HL-60 (cell line): ENCODE data around the gene ITGB5.
"Not testable (repeated sequence)": the region's sequence is repeated elsewhere in the genome, so short reads cannot be mapped to it uniquely, and the experiment has no call there.

Experiments used
- DNase-seq, 2 experiments: peaks; one replicate each; pipeline ENCODE4 v3.0.0-alpha.2; 2010 to 2020; ENCODE audit warnings: low read depth in 1 of 2, low spot score in 1 of 2
- H3K27ac ChIP-seq: fragments of 250-450 bp; sonication (Bioruptor Pico); replicated peaks from 2 replicates; pipeline ENCODE4 v1.5.1; 2020; ENCODE audit warnings: mild to moderate bottlenecking, moderate library complexity
- H3K27me3 ChIP-seq: fragments of 250-450 bp; sonication (Bioruptor Pico); 2 replicates; pipeline ENCODE4 v1.5.1; 2021; ENCODE audit warnings: mild to moderate bottlenecking, moderate library complexity; ENCODE audit not compliant: insufficient read depth, poor library complexity, severe bottlenecking
- H3K4me3 ChIP-seq: replicated peaks from 2 replicates; pipeline ENCODE4 v1.5.1; 2011; ENCODE audit warnings: mild to moderate bottlenecking, control low read depth, low read length; ENCODE audit not compliant: insufficient read depth
- GABPA ChIP-seq: IDR thresholded peaks from 2 replicates; pipeline ENCODE4 v1.6.1; 2012; ENCODE audit warnings: low read depth
- POLR2AphosphoS5 ChIP-seq: IDR thresholded peaks from 2 replicates; pipeline ENCODE4 v1.6.1; 2012; ENCODE audit warnings: low read depth
- REST ChIP-seq: IDR thresholded peaks from 2 replicates; pipeline ENCODE4 v1.6.1; 2012; ENCODE audit warnings: low read depth; ENCODE audit not compliant: insufficient replicate concordance
- SPI1 ChIP-seq: IDR thresholded peaks from 2 replicates; pipeline ENCODE4 v1.6.1; 2012; ENCODE audit warnings: low read depth, mild to moderate bottlenecking, borderline replicate concordance
- TF ChIP-seq, protein P1 (sequence below): IDR thresholded peaks from one replicate; pipeline ENCODE4 v1.5.1; 2011; ENCODE audit warnings: low read length, control low read depth, inconsistent platforms; ENCODE audit not compliant: insufficient read depth

Gene ITGB5

DNA sequence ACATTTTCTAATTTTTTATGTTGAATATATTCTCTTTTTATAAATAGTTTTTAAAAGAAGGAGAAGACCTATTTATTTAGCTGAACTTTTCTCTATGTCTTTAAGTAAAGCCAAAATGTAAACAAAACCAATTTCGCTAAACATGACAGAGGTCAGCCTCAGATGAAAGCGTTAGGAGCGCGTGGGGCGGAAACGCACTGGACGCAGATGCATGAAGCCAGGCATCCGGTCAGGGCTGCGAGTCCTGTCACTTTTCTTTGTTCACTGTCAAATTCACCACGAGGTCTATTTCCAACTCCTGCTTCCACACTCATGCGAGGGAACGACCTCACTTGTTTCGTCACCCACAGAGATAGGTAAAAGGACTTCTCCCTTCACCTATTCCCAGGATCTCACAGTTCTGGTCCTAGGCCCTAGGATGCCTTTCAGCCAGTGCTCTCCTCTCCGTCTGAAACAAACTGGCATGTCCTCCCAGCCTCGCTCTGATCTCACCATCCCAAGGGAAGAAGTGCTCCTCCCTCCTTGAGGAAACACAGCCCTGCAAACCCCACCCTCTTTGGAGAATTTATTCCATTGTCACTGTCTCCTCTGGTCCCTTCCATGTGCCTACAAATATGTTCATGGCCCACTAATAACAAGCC is 57.9 kb downstream of the ITGB5 start:
- TF ChIP-seq POLR2AphosphoS5 (no peak), REST (no peak), SPI1 (no peak), GABPA (no peak)
- TF ChIP-seq, protein P1, sequence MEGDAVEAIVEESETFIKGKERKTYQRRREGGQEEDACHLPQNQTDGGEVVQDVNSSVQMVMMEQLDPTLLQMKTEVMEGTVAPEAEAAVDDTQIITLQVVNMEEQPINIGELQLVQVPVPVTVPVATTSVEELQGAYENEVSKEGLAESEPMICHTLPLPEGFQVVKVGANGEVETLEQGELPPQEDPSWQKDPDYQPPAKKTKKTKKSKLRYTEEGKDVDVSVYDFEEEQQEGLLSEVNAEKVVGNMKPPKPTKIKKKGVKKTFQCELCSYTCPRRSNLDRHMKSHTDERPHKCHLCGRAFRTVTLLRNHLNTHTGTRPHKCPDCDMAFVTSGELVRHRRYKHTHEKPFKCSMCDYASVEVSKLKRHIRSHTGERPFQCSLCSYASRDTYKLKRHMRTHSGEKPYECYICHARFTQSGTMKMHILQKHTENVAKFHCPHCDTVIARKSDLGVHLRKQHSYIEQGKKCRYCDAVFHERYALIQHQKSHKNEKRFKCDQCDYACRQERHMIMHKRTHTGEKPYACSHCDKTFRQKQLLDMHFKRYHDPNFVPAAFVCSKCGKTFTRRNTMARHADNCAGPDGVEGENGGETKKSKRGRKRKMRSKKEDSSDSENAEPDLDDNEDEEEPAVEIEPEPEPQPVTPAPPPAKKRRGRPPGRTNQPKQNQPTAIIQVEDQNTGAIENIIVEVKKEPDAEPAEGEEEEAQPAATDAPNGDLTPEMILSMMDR: no peak
- Histone ChIP-seq H3K27me3 (peaks cover 3% of the 10 kb centered on the region), H3K4me3 (no peak overlapping the region), H3K27ac (no peak overlapping the region)
- no peak for DNase-seq

GRCh38 chr3:124827476-124828206 is 59.5 kb downstream of the ITGB5 start:
- not testable (repeated sequence) for DNase-seq, H3K4me3 ChIP-seq, H3K27me3 ChIP-seq, H3K27ac ChIP-seq

- H3K27ac ChIP-seq: no peak overlapping the region
- no peak for DNase-seq
Observed at GRCh38 chr3:124826703-124827102, 60.5 kb downstream of the ITGB5 start.

More at GRCh38 chr3:124826703-124827102, 60.5 kb downstream of the ITGB5 start:
- H3K4me3 ChIP-seq: no peak overlapping the region
- H3K27me3 ChIP-seq: peaks cover 3% of the 10 kb centered on the region
- TF ChIP-seq REST (no peak), SPI1 (no peak), POLR2AphosphoS5 (no peak), GABPA (no peak)
- TF ChIP-seq, protein P1: no peak
